ENCODE results near the gene PGBD5. TPM values are rescaled to one million over a fixed set of nuclear protein-coding genes. Genes with fewer than 3 reads are reported as not detected.

PGBD5 gene
- total RNA-seq, 1 experiment from 2014 or later: 37.8 TPM

DNA sequence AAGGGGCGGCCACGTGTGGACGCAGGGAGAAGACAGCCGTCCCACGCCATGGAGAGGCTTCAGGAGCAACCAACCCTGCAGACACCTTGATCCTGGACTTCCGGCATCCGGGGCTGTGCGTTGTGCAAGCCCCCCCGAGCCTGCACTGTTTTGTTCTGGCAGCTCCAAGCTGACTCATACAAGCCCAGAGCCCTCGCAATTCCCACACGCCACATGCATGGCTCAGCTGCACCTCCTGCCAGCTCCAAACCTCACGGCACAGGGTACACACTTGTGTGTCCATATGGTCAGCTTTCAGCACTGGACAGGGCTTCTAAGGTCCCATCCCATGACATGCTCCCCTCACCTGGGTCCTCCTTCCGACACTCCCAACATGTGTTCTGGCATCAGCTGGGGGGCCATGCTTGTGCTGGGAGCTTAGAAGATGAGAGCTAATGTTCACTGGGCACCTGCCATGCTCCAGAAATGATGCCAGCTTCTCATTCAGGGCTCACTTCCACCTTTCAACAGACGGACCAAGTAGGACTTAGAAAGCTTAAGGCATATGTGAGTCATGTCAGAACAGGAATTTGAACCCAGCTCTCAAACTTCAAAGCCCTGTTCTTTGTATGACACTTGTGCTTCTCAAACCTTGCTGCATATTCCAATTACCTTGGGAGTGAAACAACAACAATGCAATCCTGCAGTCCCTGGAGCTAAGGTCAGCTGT is 137.3 kb downstream of the PGBD5 start:
- no peak overlapping the region for H3K27ac Mint-ChIP-seq (ENCODE audit: unreplicated experiment)
- H3K36me3 Mint-ChIP-seq (ENCODE audit: insufficient read depth, unreplicated experiment): no peaks in the 10 kb centered on the region
- intact Hi-C loops (cut with micrococcal nuclease; ENCODE audit: unreplicated experiment): no loop called here
- CTCF ChIA-PET: no interaction called here
- no peak overlapping the region for H3K4me3 Mint-ChIP-seq (ENCODE audit: low read depth, unreplicated experiment)
- no TSS peak for BruUV-seq (replicated peaks)
- peaks cover 50% of the 10 kb centered on the region for H3K27me3 Mint-ChIP-seq (ENCODE audit: unreplicated experiment)
- DNase-seq: no peak
- TF ChIP-seq, protein P1, sequence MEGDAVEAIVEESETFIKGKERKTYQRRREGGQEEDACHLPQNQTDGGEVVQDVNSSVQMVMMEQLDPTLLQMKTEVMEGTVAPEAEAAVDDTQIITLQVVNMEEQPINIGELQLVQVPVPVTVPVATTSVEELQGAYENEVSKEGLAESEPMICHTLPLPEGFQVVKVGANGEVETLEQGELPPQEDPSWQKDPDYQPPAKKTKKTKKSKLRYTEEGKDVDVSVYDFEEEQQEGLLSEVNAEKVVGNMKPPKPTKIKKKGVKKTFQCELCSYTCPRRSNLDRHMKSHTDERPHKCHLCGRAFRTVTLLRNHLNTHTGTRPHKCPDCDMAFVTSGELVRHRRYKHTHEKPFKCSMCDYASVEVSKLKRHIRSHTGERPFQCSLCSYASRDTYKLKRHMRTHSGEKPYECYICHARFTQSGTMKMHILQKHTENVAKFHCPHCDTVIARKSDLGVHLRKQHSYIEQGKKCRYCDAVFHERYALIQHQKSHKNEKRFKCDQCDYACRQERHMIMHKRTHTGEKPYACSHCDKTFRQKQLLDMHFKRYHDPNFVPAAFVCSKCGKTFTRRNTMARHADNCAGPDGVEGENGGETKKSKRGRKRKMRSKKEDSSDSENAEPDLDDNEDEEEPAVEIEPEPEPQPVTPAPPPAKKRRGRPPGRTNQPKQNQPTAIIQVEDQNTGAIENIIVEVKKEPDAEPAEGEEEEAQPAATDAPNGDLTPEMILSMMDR (IDR thresholded peaks at IDR 0.05; ENCODE audit: unreplicated experiment): no peak
- peaks cover 6% of the 10 kb centered on the region for H3K4me1 Mint-ChIP-seq (ENCODE audit: low read depth, unreplicated experiment)
- H3K9me3 Mint-ChIP-seq (ENCODE audit: low read depth, unreplicated experiment): no peaks in the 10 kb centered on the region

DNA sequence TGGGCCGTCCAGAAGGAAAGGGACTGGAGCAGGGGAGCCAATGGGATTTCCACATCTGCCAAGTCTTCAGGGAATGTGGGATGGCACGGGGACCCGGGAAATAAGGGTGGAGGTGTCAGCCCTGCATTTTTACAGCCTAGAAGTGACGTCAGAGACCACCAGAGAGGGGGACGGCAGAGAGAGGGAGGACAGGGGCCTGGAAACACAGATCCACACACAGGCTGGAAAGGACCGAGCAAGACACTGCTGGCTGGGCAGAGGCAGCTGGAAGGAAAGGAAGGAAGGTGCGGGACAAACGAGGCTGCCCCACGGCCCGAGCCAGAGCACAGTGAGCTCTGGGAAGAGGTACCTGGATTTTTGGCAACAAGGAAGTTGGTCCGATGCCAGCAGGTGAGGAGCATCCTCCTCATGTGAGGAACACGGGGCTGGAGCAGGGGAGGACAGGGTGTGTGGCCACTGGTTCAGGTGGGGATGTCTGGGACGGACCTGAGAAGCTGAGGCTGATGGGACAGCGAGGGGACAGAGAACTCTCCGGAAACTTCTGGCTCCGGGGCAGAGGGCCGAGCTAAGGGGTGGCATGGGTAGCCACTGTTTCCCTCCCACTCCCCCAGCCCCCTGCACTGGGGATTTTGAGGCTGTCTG is 138.3 kb downstream of the PGBD5 start:
- Mint-ChIP-seq H3K4me1 (ENCODE audit: low read depth, unreplicated experiment) (peaks cover 6% of the 10 kb centered on the region), H3K27me3 (ENCODE audit: unreplicated experiment) (peaks cover 40% of the 10 kb centered on the region), H3K36me3 (ENCODE audit: insufficient read depth, unreplicated experiment) (no peaks in the 10 kb centered on the region), H3K4me3 (ENCODE audit: low read depth, unreplicated experiment) (no peak overlapping the region), H3K27ac (ENCODE audit: unreplicated experiment) (no peak overlapping the region), H3K9me3 (ENCODE audit: low read depth, unreplicated experiment) (no peaks in the 10 kb centered on the region)
- no peak for DNase-seq
- intact Hi-C loops (cut with micrococcal nuclease; ENCODE audit: unreplicated experiment): no loop called here
- BruUV-seq (replicated peaks): no TSS peak
- TF ChIP-seq, protein P1 (IDR thresholded peaks at IDR 0.05; ENCODE audit: unreplicated experiment): no peak
- CTCF ChIA-PET: interaction anchor here (0.6 kb wide), 1 partner anchor 25 kb away, joined by 4 read pairs; no protein-coding TSS in a partner anchor

DNA sequence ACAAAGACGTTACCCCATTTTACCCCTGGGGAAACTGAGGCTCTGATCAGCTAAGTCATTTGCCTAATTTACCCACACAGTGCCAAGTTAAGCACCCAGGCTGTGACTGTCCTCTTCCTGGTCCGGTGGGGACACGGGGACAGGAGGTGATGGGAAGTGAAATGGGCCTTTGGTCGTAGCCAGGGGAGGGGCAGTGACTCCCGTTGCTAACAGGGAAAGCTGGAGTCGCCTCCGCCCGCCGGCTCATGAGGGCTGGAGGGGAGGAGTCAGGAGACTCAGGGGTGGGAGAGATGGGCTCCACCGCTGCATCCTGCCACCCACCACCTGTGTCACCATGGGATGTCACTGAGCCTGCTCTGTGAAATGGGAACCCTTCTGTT is 139.3 kb downstream of the PGBD5 start:
- intact Hi-C loops (cut with micrococcal nuclease; ENCODE audit: unreplicated experiment): no loop called here
- no peaks in the 10 kb centered on the region for H3K9me3 Mint-ChIP-seq (ENCODE audit: low read depth, unreplicated experiment)
- BruUV-seq (replicated peaks): no TSS peak
- H3K4me3 Mint-ChIP-seq (ENCODE audit: low read depth, unreplicated experiment): no peak overlapping the region
- CTCF ChIA-PET: no interaction called here
- peaks cover 31% of the 10 kb centered on the region for H3K27me3 Mint-ChIP-seq (ENCODE audit: unreplicated experiment)
- no peak overlapping the region for H3K27ac Mint-ChIP-seq (ENCODE audit: unreplicated experiment)
- H3K36me3 Mint-ChIP-seq (ENCODE audit: insufficient read depth, unreplicated experiment): no peaks in the 10 kb centered on the region
- H3K4me1 Mint-ChIP-seq (ENCODE audit: low read depth, unreplicated experiment): peaks cover 6% of the 10 kb centered on the region
- no peak for DNase-seq
- TF ChIP-seq, protein P1 (IDR thresholded peaks at IDR 0.05; ENCODE audit: unreplicated experiment): no peak

DNA sequence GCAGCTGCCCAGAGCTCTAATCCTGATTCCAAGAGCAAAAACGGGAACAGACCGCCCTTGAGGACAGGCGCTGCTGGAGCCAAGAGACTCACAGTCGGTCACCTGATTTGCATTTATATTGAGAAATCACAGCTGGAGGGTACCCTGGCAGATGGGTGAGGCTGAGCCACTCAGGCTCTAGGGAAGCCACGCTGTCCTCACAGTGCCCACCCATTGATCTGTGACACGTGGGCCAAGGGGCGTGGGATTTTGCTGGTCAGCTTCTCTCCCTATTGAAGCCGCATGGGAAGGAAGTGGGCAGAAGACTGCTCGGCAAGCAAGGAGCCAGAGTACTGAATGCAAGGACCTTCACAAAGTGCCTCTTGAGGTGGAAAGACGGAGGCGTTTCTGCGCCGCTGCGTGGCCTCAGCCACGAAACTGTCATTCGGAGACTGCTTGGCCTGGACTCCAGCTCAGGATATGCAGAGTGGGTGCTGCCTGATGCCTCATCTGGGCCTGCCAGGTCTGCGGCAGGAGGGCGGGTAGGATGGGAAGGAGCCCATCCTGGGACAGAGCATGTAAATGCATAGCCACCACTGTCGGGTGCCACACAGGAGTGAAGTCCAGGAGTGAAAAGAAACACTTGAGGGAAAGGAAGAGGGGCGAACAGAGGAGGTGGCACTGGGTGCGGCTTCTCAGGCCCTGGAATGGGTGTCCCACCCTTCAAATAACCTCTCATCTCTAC is 139.8 kb downstream of the PGBD5 start:
- CTCF ChIA-PET: no interaction called here
- intact Hi-C loops (cut with micrococcal nuclease; ENCODE audit: unreplicated experiment): no loop called here
- peaks cover 6% of the 10 kb centered on the region for H3K4me1 Mint-ChIP-seq (ENCODE audit: low read depth, unreplicated experiment)
- no TSS peak for BruUV-seq (replicated peaks)
- TF ChIP-seq, protein P1 (IDR thresholded peaks at IDR 0.05; ENCODE audit: unreplicated experiment): no peak
- H3K27ac Mint-ChIP-seq (ENCODE audit: unreplicated experiment): no peak overlapping the region
- peaks cover 27% of the 10 kb centered on the region for H3K27me3 Mint-ChIP-seq (ENCODE audit: unreplicated experiment)
- H3K9me3 Mint-ChIP-seq (ENCODE audit: low read depth, unreplicated experiment): no peaks in the 10 kb centered on the region
- DNase-seq: no peak
- no peaks in the 10 kb centered on the region for H3K36me3 Mint-ChIP-seq (ENCODE audit: insufficient read depth, unreplicated experiment)
- H3K4me3 Mint-ChIP-seq (ENCODE audit: low read depth, unreplicated experiment): no peak overlapping the region
